Measurements from ENCODE around the gene GABPA. TPM values are rescaled to one million over a fixed set of nuclear protein-coding genes. Genes with fewer than 3 reads are reported as not detected.

The GABPA gene
- total RNA-seq, 1 experiment from 2014 or later = 18.2 TPM

GRCh38 chr21:25734654-25734903 lies 193 bp upstream of the GABPA start:
- peak overlapping the region; percentile 90 for H2AFZ ChIP-seq
- peaks cover 13% of the 10 kb centered on the region; the same call in 1 of the 2 replicates for H3K4me1 ChIP-seq (replicated peaks; ENCODE audit: insufficient read depth)
- H3K27ac ChIP-seq = peak overlapping the region; percentile 98
- H3K9me2 ChIP-seq (ENCODE audit: insufficient read depth) = no peaks in the 10 kb centered on the region
- CTCF ChIA-PET = interaction anchor here (0.6 kb wide), 1 partner anchor 171 kb away, joined by 3 read pairs; no protein-coding TSS in a partner anchor
- peak overlapping the region; percentile 95 for H3K4me2 ChIP-seq
- no peak for DNase-seq
- H3K36me3 ChIP-seq (ENCODE audit: low read depth) = 0 out of 2 replicates have a peak, but pooled peaks cover 2% of the 10 kb centered on the region
- peak overlapping the region; percentile 94 for H3K4me3 ChIP-seq
- H3F3A ChIP-seq (ENCODE audit: insufficient read depth, low read depth) = peaks cover 11% of the 10 kb centered on the region; the same call in 1 of the 2 replicates
- intact Hi-C loops (cut with micrococcal nuclease; ENCODE audit: unreplicated experiment) = loop anchor here (1.0 kb wide), 1 partner anchor 126 kb away; no protein-coding TSS in a partner anchor
- peaks cover 77% of the 10 kb centered on the region for H3K79me2 ChIP-seq (ENCODE audit: low read depth)
- no peaks in the 10 kb centered on the region for H3K9me3 ChIP-seq (ENCODE audit: insufficient read depth, low read depth)
- TF ChIP-seq CTCF (conservative IDR thresholded peaks at IDR 0.05) = no peak
- no peak for TF ChIP-seq EZH2 (IDR thresholded peaks at IDR 0.05; ENCODE audit: low read depth)
- BruUV-seq (replicated peaks) = no TSS peak
- H3K27me3 ChIP-seq (ENCODE audit: insufficient read depth, low read depth) = no peaks in the 10 kb centered on the region
- POLR2A ChIA-PET (ENCODE audit: unreplicated experiment) = no interaction called here
- no peaks in the 10 kb centered on the region; the same call in 1 of the 2 replicates for H4K20me1 ChIP-seq (ENCODE audit: insufficient read depth)

DNA sequence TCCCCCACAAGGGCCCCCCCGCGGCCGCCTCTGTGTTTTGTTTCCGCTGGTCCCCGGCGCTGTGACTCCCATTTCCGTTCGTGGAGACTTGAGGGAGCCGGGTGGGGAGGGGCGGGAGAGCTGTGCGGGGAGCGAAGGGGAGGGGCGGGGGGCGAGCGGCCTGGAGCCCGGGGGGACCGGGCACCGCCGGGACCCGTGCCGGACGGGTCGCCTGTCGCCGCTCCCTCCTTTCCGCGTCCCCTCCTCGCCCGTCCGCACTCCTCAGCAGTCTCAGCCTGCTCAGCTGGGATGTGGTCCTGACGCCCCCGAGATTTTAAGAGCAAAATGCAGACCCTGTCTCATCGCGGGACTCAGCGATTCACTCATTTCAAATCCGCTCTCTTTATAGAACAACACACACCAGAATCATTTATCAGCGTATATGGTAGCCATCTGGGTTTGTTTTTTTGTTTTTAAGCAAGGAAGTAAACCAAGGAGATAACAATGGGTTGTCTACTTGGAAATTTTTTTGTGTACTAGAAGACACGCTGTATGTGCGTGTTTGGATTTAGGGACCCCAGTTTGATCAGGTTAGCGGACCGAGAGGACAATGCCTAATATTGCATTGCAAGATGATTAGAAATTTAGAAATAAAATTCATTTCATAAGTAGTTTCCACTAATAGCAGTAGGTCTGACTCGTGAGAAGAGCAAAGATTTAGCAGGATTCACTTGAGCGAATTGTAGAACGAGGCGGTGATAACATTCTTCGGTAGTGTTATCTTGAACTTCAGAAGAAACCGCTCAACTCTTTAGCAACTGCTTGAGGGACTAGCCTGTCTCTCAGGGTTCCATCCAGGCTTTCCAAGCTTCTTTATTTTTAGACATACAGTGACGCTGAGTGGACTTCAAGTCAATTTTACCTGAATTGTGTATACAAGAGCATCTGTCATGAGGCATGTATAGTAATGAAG lies 1.1 kb downstream of the GABPA start:
- POLR2A ChIA-PET (ENCODE audit: unreplicated experiment) = no interaction called here
- no peak for TF ChIP-seq EZH2 (IDR thresholded peaks at IDR 0.05; ENCODE audit: low read depth)
- Histone ChIP-seq H3K79me2 (ENCODE audit: low read depth) (peaks cover 71% of the 10 kb centered on the region), H3K27ac (peak overlapping the region; percentile 98), H3F3A (ENCODE audit: insufficient read depth, low read depth) (peaks cover 11% of the 10 kb centered on the region; the same call in 1 of the 2 replicates), H2AFZ (peak overlapping the region; percentile 79), H3K9me3 (ENCODE audit: insufficient read depth, low read depth) (no peaks in the 10 kb centered on the region), H3K4me2 (peak overlapping the region; percentile 95), H3K4me1 (replicated peaks; ENCODE audit: insufficient read depth) (peaks cover 13% of the 10 kb centered on the region; the same call in 1 of the 2 replicates), H3K36me3 (ENCODE audit: low read depth) (no peaks in the 10 kb centered on the region), H3K27me3 (ENCODE audit: insufficient read depth, low read depth) (no peaks in the 10 kb centered on the region), H4K20me1 (ENCODE audit: insufficient read depth) (no peaks in the 10 kb centered on the region; the same call in 1 of the 2 replicates), H3K4me3 (peak overlapping the region; percentile 94), H3K9me2 (ENCODE audit: insufficient read depth) (no peaks in the 10 kb centered on the region)
- peak; percentile 45 to 70 for DNase-seq
- intact Hi-C loops (cut with micrococcal nuclease; ENCODE audit: unreplicated experiment) = no loop called here
- CTCF ChIA-PET = no interaction called here
- BruUV-seq (replicated peaks) = TSS peak; percentile 29

- Histone ChIP-seq H2AFZ (no peak overlapping the region), H3K4me3 (no peak overlapping the region)
- POLR2A ChIA-PET (ENCODE audit: unreplicated experiment) = no interaction called here
Measured at GRCh38 chr21:25737421-25737820, 2.6 kb downstream of the GABPA start.

More at GRCh38 chr21:25737421-25737820, 2.6 kb downstream of the GABPA start:
- H3K36me3 ChIP-seq (ENCODE audit: low read depth) = no peaks in the 10 kb centered on the region
- no peak for DNase-seq
- no peaks in the 10 kb centered on the region for H3K9me2 ChIP-seq (ENCODE audit: insufficient read depth)
- intact Hi-C loops (cut with micrococcal nuclease; ENCODE audit: unreplicated experiment) = no loop called here
- peaks cover 56% of the 10 kb centered on the region for H3K79me2 ChIP-seq (ENCODE audit: low read depth)
- no peaks in the 10 kb centered on the region for H3K9me3 ChIP-seq (ENCODE audit: insufficient read depth, low read depth)
- CTCF ChIA-PET = no interaction called here
- no peaks in the 10 kb centered on the region for H3K27me3 ChIP-seq (ENCODE audit: insufficient read depth, low read depth)
- peaks cover 11% of the 10 kb centered on the region; the same call in 1 of the 2 replicates for H3F3A ChIP-seq (ENCODE audit: insufficient read depth, low read depth)
- BruUV-seq (replicated peaks) = no TSS peak
- H3K4me2 ChIP-seq = peak overlapping the region; percentile 95; the same call in 1 of the 2 replicates
- no peaks in the 10 kb centered on the region; the same call in 1 of the 2 replicates for H4K20me1 ChIP-seq (ENCODE audit: insufficient read depth)
- TF ChIP-seq CTCF (conservative IDR thresholded peaks at IDR 0.05) (no peak), EZH2 (IDR thresholded peaks at IDR 0.05; ENCODE audit: low read depth) (no peak)
- H3K27ac ChIP-seq = no peak overlapping the region
- peaks cover 13% of the 10 kb centered on the region; the same call in 1 of the 2 replicates for H3K4me1 ChIP-seq (replicated peaks; ENCODE audit: insufficient read depth)

Measured in PC-9 (cell line).